Activated effector memory CD4-positive, alpha-beta T cell treated with Interleukin-2 at 50 U/mL for 16 hours (primary cell): ENCODE measurements around the gene MAGEH1.

Source experiments
- DNase-seq: peaks from one replicate; pipeline ENCODE4 v3.0.0-alpha.2; 2020

The MAGEH1 gene

DNA sequence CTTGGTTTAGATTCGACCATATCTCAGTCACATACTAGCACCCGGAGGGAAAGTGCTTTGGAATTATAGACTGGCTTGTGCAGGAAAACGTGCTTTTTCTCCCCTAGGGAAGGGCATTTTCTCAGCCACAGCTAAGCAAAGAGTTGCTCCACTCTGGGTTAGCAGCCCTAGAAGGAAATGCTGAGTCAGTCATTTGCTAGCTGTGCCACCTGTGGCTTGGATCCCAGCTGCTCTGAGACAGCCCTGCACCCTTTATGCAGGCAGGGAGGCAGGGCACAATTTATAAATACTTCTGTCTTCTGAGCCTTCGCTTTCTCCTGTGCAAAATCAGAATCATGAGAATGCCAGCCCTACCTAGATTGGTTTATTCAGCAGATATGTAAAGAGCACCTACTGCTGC, 39.0 kb downstream of the MAGEH1 start:
- DNase-seq, result no peak
